ENCODE data around the gene SPATA31C1.

SPATA31C1 gene

GRCh38 chr9:87958591-87958990 lies 40.8 kb downstream of the SPATA31C1 start:
- no peak overlapping the region for H3K4me2 ChIP-seq (ENCODE audit: low read depth, low read length)

DNA sequence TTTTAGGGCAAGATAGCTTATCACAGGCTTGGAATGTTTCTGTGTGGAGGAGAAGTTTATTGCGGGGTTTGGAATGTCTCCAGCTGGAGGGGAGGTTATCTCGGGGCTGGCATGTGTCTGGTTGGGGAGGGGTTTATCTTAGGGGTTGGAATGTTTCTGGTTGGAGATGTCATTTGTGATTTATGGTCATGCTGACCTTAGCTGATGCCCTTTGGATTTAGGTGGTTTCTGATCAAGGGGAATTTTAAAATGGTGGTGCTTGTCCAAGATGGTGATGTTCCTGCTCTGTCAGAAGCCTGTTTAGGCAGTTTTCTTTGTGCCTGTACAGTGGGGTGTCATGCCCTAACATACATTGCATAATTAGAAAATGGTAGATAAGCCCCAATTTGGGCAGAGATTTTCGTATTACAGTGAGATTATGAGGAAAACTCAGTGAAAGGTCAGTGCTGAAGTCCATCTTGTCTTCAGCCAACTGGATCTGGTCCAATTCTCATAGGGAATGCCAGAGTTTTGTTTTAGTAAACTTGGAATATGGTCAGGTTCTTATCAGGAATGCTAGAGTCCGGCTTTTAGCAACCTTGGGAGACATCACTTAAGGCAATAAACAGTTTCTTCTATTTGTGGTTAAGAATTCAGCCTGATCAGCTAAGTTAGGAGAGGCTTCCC lies 42.3 kb downstream of the SPATA31C1 start:
- H3K27ac ChIP-seq (ENCODE audit: low read length): no peak overlapping the region
- no peak for DNase-seq
- H3F3A ChIP-seq (ENCODE audit: insufficient read depth, low read length): no peaks in the 10 kb centered on the region
- TF ChIP-seq EZH2 (optimal IDR thresholded peaks at IDR 0.05; ENCODE audit: low read depth, low read length) (no peak), CTCF (IDR thresholded peaks at IDR 0.05; ENCODE audit: low read length) (no peak), EZH2phosphoT487 (IDR thresholded peaks at IDR 0.05; ENCODE audit: low read length) (no peak)
- no peaks in the 10 kb centered on the region for H3K27me3 ChIP-seq (replicated peaks; ENCODE audit: insufficient read depth, low read length)
- H3K9me3 ChIP-seq (replicated peaks; ENCODE audit: insufficient read depth, low read length): no peaks in the 10 kb centered on the region
- H3K79me2 ChIP-seq (ENCODE audit: low read length): no peaks in the 10 kb centered on the region
- 0 out of 2 replicates have a peak, but pooled peaks cover 4% of the 10 kb centered on the region for H3K4me1 ChIP-seq (ENCODE audit: low read length)
- H2AFZ ChIP-seq (ENCODE audit: low read length): no peak overlapping the region
- H4K20me1 ChIP-seq (ENCODE audit: insufficient read depth, low read length): no peaks in the 10 kb centered on the region
- no peak overlapping the region for H3K4me2 ChIP-seq (ENCODE audit: low read depth, low read length)
- no peaks in the 10 kb centered on the region for H3K9me2 ChIP-seq (replicated peaks; ENCODE audit: insufficient read depth, low read length)
- H3K9ac ChIP-seq (ENCODE audit: low read length): no peak overlapping the region
- H3K36me3 ChIP-seq (replicated peaks; ENCODE audit: insufficient read depth, low read length): no peaks in the 10 kb centered on the region
- H3K4me3 ChIP-seq (ENCODE audit: low read length): no peak overlapping the region

More at GRCh38 chr9:87958591-87958990, 40.8 kb downstream of the SPATA31C1 start:
- Histone ChIP-seq H2AFZ (ENCODE audit: low read length) (no peak overlapping the region), H3K79me2 (ENCODE audit: low read length) (no peaks in the 10 kb centered on the region), H3K4me1 (ENCODE audit: low read length) (0 out of 2 replicates have a peak, but pooled peaks cover 8% of the 10 kb centered on the region), H3K36me3 (replicated peaks; ENCODE audit: insufficient read depth, low read length) (no peaks in the 10 kb centered on the region), H3K9me2 (replicated peaks; ENCODE audit: insufficient read depth, low read length) (no peaks in the 10 kb centered on the region), H3K27ac (ENCODE audit: low read length) (no peak overlapping the region), H3K4me3 (ENCODE audit: low read length) (no peak overlapping the region), H4K20me1 (ENCODE audit: insufficient read depth, low read length) (no peaks in the 10 kb centered on the region), H3K27me3 (replicated peaks; ENCODE audit: insufficient read depth, low read length) (no peaks in the 10 kb centered on the region), H3F3A (ENCODE audit: insufficient read depth, low read length) (no peaks in the 10 kb centered on the region), H3K9me3 (replicated peaks; ENCODE audit: insufficient read depth, low read length) (no peaks in the 10 kb centered on the region), H3K9ac (ENCODE audit: low read length) (no peak overlapping the region)
- TF ChIP-seq CTCF (IDR thresholded peaks at IDR 0.05; ENCODE audit: low read length) (no peak), EZH2 (optimal IDR thresholded peaks at IDR 0.05; ENCODE audit: low read depth, low read length) (no peak), EZH2phosphoT487 (IDR thresholded peaks at IDR 0.05; ENCODE audit: low read length) (no peak)
- no peak for DNase-seq

GRCh38 chr9:87963770-87964169 lies 46.0 kb downstream of the SPATA31C1 start:
- H3K9me2 ChIP-seq (replicated peaks; ENCODE audit: insufficient read depth, low read length): no peaks in the 10 kb centered on the region
- H3K9me3 ChIP-seq (replicated peaks; ENCODE audit: insufficient read depth, low read length): no peaks in the 10 kb centered on the region
- no peak for TF ChIP-seq EZH2phosphoT487 (IDR thresholded peaks at IDR 0.05; ENCODE audit: low read length)
- no peak for TF ChIP-seq CTCF (IDR thresholded peaks at IDR 0.05; ENCODE audit: low read length)
- TF ChIP-seq EZH2 (optimal IDR thresholded peaks at IDR 0.05; ENCODE audit: low read depth, low read length): no peak
- DNase-seq: no peak
- H3F3A ChIP-seq (ENCODE audit: insufficient read depth, low read length): no peaks in the 10 kb centered on the region
- H3K4me1 ChIP-seq (ENCODE audit: low read length): no peaks in the 10 kb centered on the region
- H3K36me3 ChIP-seq (replicated peaks; ENCODE audit: insufficient read depth, low read length): no peaks in the 10 kb centered on the region
- H4K20me1 ChIP-seq (ENCODE audit: insufficient read depth, low read length): no peaks in the 10 kb centered on the region
- no peak overlapping the region for H3K4me2 ChIP-seq (ENCODE audit: low read depth, low read length)
- no peaks in the 10 kb centered on the region for H3K79me2 ChIP-seq (ENCODE audit: low read length)
- no peaks in the 10 kb centered on the region for H3K27me3 ChIP-seq (replicated peaks; ENCODE audit: insufficient read depth, low read length)
- no peak overlapping the region for H3K27ac ChIP-seq (ENCODE audit: low read length)
- H2AFZ ChIP-seq (ENCODE audit: low read length): no peak overlapping the region
- H3K9ac ChIP-seq (ENCODE audit: low read length): no peak overlapping the region
- H3K4me3 ChIP-seq (ENCODE audit: low read length): no peak overlapping the region

Data from MM.1S (cell line).